ENCODE measurements around the gene CHID1.

Gene CHID1

DNA sequence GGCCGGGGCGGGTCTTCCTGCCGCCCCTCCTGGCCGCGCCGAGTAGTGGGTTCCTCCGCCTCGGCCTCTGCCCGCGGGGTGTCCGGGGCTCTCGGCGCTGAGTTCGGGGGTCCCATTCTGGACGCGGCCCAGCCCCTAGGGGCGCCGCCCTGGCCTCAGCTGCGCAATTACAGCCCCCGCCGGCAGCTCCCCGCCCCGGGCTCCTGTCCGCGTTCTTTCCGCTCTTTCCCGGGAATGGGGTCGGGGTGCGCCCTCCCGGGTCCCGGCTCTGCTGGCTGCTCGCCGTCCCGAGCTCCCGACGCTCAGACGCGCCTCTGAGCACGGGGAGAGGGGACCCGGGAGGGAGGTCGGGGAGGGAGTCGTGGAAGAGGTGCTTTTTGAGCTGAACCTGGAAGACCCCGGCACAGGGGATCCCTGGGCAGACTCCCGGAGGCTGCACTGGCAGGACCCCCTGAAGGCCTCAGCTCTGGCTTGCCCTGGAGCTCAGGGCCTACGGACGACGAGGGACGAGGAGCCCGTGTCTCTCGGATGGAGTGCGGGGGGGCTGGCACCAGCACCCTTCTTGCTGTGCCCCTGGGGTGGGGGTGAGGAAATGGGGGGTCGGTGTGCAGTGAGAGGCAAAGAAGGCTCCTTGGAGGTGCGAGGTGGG, 67.4 kb downstream of the CHID1 start:
- no peak for TF ChIP-seq JUND (IDR thresholded peaks at IDR 0.05; ENCODE audit: low read depth)
- no peak for DNase-seq (ENCODE audit: low read depth in 1 of 2, low spot score in 1 of 2)
- in situ Hi-C loops (cut with HindIII; ENCODE audit: low pct_unique_long_range_greater_than_20kb, low sequenced_read_pairs) = no loop called here

DNA sequence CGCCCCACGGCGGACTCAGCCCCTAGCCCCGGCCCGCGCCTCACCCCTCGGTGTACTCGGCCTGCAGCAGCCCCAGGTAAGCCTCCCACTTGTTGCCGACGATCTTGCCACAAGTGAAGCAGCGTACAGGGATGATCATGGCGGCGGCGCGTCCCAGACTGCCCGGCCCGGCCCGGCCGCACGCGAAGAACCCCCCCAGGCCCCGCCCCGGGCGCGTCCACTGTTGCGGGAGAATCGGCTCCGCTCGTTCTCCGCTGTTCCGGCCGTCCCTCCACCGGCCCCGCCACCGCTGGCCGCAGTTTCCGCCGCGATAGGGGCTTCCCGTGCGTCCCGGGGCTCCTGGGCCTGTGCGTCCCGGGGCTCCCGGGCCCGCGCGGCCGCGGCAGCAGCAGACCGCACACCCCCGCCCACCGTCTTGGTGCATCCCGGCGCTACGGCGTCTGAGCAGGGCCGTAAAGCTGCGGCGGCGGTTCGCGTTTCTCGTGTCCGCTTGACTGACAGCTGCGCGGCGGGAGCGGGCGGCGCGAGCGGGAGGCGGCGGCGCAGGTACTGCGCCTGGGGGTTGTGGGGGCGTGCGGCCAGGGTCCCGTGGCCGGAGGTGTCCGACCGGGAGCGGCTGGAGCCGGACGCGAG, 68.1 kb downstream of the CHID1 start, which contains the start of the genes POLR2L and TSPAN4:
Gene POLR2L (minus strand): TSS at position 160 of the 633 bp plus-strand sequence. CDS start 21 bp downstream, at position 139.
Gene TSPAN4 (plus strand): TSS at position 483 of the 633 bp plus-strand sequence. CDS start 7,453 bp downstream, outside the sequence.
- peak; percentile 79 to 91 for DNase-seq (ENCODE audit: low read depth in 1 of 2, low spot score in 1 of 2)
- in situ Hi-C loops (cut with HindIII; ENCODE audit: low pct_unique_long_range_greater_than_20kb, low sequenced_read_pairs) = no loop called here
- no peak for TF ChIP-seq JUND (IDR thresholded peaks at IDR 0.05; ENCODE audit: low read depth)

DNA sequence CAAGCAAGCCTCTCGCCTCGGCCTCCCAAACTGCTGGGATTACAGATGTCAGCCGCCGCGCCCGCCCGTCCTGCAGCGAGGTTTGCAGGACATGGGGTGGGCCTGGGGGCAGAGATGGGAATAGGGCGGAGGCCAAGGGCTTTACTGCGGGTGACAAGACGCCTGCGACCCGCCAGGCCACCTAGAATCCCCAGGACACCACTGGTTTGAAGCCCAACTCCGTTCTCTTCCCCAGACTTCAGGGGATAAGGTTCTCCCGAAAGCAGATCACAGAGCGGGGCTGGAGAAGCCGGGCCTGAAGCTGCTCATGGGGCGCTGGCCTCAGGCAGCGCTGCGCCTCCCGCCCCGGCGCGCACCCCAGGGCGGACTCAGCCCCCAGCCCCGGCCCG, 68.6 kb downstream of the CHID1 start:
- TF ChIP-seq JUND (IDR thresholded peaks at IDR 0.05; ENCODE audit: low read depth) = no peak
- no peak for DNase-seq (ENCODE audit: low read depth in 1 of 2, low spot score in 1 of 2)
- in situ Hi-C loops (cut with HindIII; ENCODE audit: low pct_unique_long_range_greater_than_20kb, low sequenced_read_pairs) = no loop called here

DNA sequence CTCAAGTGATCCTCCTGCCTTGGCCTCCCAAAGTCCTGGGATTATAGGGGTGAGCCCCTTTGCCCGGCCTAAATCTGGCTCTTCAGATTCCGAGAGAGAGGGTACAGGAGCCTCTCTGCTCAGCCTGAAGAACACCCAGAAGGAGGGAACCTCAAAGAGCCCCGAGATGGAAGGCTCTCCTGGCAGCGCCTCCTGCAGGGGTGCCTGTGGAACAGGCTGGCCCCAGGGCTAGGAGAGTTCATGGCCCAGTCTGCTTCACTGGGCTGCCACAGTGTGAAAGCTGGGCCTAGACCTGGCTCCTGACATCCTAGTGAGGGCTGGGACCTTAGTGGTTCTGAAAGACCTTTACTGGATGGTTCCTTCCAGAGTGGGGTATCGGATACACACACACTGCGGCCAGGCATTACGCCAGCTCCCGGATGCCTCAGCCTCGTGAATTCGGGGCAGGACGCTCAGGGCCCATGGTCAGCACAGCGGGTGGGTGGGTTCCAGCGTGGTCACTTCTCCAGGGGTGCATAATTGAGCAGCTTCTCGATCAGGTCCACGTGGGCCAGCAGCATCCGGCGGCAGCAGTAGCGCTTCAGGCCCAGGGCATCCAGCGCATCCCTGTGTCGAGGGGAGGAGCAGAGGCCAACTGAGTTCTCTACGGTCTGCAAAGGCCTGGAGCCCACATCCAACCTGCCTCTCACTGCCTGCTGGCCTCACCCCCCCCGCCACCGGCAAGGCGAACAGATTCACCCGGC, 70.6 kb downstream of the CHID1 start:
- TF ChIP-seq JUND (IDR thresholded peaks at IDR 0.05; ENCODE audit: low read depth) = no peak
- DNase-seq (ENCODE audit: low read depth in 1 of 2, low spot score in 1 of 2) = no peak
- in situ Hi-C loops (cut with HindIII; ENCODE audit: low pct_unique_long_range_greater_than_20kb, low sequenced_read_pairs) = no loop called here

DNA sequence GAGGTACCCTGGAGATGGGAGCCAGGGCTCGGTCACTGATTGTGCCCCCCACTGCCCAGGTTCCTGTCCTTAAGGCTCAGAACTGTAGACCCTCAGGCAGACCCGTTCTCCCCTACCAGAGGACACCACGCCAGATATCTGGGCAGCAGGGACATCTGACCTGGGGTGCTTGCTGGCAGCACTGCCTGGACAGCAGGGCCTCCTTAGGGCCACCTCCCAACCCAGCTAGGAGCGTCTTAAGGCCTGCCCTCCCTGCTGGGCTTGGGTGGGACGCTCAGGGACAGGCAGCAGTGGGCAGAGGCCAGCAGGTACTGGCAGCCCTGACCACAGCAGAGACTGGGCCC, 71.4 kb downstream of the CHID1 start:
- in situ Hi-C loops (cut with HindIII; ENCODE audit: low pct_unique_long_range_greater_than_20kb, low sequenced_read_pairs) = no loop called here
- no peak for TF ChIP-seq JUND (IDR thresholded peaks at IDR 0.05; ENCODE audit: low read depth)
- no peak for DNase-seq (ENCODE audit: low read depth in 1 of 2, low spot score in 1 of 2)

DNA sequence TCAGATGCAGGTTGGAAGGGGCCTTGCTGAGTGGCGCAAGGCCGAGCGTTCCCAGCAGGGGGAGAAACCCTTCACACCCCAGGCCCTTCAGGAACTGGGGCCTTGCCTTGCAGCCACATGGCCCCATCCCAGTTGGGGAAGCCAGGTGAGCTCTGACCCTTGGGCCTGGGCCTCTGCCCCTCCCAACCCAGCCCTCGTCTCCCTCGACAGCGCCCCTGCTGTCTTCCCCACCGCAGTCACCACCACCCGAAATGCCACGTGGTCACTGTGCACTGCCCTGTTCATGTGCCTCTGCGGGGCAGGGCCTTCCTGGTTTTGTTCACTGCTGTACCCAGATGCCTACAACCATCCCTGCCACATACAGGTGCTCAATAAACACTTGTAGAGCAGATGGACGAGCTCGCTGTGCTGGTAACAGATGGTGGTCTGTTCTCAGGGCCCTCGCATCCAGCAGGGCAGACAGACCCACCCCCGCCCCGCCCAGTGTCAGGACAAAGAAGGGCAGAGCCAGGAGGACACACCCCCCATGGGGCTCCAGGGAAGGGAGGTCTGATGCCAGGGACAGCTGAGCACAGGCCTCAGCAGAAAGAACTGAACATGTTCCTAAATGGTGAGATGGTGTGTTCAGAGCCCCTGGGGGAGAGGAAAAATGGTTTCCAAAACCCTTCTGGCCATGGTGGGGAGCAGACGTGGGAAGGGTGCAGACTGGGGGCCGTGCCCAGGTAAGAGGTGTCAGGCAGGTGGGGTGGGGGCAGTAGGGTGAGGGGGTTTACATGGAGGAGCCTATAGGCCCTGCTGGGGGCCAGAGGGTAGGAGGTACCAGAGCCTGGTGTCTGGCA, 72.0 kb downstream of the CHID1 start:
- TF ChIP-seq JUND (IDR thresholded peaks at IDR 0.05; ENCODE audit: low read depth) = no peak
- in situ Hi-C loops (cut with HindIII; ENCODE audit: low pct_unique_long_range_greater_than_20kb, low sequenced_read_pairs) = no loop called here
- peak in 1 of 2 experiments; percentile 46 for DNase-seq (ENCODE audit: low read depth in 1 of 2, low spot score in 1 of 2)

DNA sequence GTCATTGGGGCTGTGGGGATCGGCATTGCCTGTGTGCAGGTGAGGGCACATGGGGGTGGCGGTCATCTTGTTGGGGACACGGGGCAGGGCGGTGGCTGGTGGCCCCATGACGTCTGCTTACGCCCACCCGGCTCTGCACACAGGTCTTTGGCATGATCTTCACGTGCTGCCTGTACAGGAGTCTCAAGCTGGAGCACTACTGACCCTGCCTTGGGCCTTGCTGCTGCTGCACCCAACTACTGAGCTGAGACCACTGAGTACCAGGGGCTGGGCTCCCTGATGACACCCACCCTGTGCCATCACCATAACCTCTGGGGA, 72.7 kb downstream of the CHID1 start:
- in situ Hi-C loops (cut with HindIII; ENCODE audit: low pct_unique_long_range_greater_than_20kb, low sequenced_read_pairs) = no loop called here
- TF ChIP-seq JUND (IDR thresholded peaks at IDR 0.05; ENCODE audit: low read depth) = no peak

DNA sequence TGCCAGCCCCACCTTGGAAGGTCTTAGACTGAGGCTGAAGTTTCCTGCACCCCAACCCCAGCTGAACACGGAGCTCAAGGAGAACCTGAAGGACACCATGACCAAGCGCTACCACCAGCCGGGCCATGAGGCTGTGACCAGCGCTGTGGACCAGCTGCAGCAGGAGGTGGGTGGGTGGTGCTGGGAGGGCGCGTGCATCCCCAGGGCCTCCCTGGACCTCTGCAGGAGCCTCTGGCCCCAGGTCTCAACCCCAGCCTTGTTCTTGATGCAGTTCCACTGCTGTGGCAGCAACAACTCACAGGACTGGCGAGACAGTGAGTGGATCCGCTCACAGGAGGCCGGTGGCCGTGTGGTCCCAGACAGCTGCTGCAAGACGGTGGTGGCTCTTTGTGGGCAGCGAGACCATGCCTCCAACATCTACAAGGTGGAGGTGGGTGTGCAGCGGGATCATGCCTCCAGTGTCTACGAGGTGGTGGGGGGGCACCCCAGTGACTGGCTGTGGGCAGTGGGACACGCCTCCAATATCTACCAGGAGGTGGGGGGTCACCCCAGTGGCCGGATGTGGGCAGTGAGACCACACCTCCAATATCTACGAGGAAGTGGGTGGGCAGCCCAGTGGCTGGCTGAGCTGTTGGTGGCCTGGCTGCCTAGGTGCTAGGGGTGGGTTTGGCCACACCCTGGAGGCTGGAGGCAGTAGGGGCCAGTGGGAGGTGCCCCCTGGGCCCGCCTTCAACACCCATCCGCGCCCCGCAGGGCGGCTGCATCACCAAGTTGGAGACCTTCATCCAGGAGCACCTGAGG, 73.2 kb downstream of the CHID1 start:
- no peak for TF ChIP-seq JUND (IDR thresholded peaks at IDR 0.05; ENCODE audit: low read depth)
- DNase-seq (ENCODE audit: low read depth in 1 of 2, low spot score in 1 of 2) = no peak
- in situ Hi-C loops (cut with HindIII; ENCODE audit: low pct_unique_long_range_greater_than_20kb, low sequenced_read_pairs) = no loop called here

More for the DNA sequence above, 72.7 kb downstream of the CHID1 start:
- DNase-seq (ENCODE audit: low read depth in 1 of 2, low spot score in 1 of 2) = no peak

DNA sequence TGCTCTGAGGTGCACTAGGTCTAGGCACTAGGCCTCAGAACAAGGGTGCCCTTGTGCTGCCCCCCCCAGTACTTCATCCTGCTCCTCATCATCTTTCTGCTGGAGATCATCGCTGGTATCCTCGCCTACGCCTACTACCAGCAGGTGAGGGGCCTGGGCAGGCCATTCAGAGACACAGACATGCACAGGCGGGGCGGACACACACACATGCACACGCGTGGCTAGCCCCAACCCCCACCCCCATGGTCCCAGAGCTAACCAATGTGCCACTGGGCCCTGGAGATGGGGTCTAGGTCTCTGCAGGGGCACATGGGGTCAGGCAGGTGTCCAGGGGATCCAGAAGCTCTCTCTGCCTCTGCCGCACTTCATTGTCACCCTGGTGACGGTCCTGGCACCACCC, 73.9 kb downstream of the CHID1 start:
- in situ Hi-C loops (cut with HindIII; ENCODE audit: low pct_unique_long_range_greater_than_20kb, low sequenced_read_pairs) = no loop called here
- TF ChIP-seq JUND (IDR thresholded peaks at IDR 0.05; ENCODE audit: low read depth) = no peak
- DNase-seq (ENCODE audit: low read depth in 1 of 2, low spot score in 1 of 2) = no peak

DNA sequence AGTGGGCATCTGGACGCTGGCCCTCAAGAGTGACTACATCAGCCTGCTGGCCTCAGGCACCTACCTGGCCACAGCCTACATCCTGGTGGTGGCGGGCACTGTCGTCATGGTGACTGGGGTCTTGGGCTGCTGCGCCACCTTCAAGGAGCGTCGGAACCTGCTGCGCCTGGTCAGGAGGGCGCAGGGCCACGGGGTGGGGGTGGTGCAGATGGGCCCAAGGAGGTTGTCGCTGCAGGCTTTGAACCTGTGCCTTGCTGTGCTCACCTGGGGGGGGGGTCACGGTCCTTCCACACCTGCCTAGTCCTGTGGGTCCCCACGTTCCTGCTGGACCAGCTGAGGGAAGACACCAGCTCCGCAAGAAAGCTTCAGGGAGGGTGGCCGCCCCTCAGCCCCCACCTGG, 74.3 kb downstream of the CHID1 start:
- DNase-seq (ENCODE audit: low read depth in 1 of 2, low spot score in 1 of 2) = no peak
- no peak for TF ChIP-seq JUND (IDR thresholded peaks at IDR 0.05; ENCODE audit: low read depth)
- in situ Hi-C loops (cut with HindIII; ENCODE audit: low pct_unique_long_range_greater_than_20kb, low sequenced_read_pairs) = no loop called here

DNA sequence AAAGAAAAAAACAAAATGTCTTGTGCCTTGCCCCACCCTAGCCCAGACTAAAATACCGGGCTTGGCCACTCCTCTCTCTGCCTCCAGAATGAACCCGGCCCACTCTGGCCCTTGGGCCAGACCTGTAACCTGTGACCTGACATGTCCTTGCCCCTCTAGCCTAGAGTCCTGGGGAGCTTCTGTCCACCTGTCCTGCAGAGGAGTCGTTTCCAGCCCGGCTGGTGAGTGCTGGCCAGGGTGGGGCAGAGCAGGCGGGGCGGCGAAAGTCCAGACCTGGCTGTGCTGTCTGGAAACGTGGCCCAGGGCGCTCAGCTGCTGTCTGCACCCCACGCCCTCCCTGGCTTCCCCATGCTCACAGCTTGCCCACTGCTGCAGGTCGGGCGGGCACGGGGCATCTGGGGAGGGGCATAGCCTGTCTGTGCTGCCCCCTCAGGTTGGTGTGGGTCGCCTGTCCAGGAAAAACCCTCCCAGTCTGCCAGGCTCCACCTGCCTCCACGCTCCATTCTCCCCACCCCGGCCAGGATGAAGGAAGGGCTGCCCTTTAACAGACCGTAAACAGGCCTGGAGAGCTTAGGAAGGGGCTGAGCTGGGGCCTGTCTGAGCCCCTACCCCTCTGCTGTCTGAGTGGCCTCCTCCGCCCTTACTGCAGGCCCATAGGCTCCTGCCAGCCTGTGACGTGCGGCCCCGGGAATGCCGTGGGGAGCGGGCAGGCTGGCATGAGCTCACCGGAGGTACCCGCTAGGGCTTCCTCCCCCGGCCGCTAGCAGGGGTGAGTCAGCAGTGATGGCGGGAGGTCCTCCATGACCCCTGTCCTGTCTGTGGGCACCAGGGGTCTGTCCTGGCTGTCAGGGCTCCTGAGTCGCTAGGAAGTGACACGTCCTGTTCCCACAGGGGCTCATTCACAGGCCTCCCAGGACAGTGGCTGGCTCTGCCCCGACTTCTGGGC, 76.0 kb downstream of the CHID1 start:
- TF ChIP-seq JUND (IDR thresholded peaks at IDR 0.05; ENCODE audit: low read depth) = no peak
- in situ Hi-C loops (cut with HindIII; ENCODE audit: low pct_unique_long_range_greater_than_20kb, low sequenced_read_pairs) = no loop called here
- DNase-seq (ENCODE audit: low read depth in 1 of 2, low spot score in 1 of 2) = peak; percentile 18 to 59
